ENCODE results near the gene MON1A.
A peak's percentile ranks its signal among the peaks of the same experiment; 100 is the strongest.
"Not testable (repeated sequence)": the region's sequence is repeated elsewhere in the genome, so short reads cannot be mapped to it uniquely, and the experiment has no call there.

Gene MON1A

DNA sequence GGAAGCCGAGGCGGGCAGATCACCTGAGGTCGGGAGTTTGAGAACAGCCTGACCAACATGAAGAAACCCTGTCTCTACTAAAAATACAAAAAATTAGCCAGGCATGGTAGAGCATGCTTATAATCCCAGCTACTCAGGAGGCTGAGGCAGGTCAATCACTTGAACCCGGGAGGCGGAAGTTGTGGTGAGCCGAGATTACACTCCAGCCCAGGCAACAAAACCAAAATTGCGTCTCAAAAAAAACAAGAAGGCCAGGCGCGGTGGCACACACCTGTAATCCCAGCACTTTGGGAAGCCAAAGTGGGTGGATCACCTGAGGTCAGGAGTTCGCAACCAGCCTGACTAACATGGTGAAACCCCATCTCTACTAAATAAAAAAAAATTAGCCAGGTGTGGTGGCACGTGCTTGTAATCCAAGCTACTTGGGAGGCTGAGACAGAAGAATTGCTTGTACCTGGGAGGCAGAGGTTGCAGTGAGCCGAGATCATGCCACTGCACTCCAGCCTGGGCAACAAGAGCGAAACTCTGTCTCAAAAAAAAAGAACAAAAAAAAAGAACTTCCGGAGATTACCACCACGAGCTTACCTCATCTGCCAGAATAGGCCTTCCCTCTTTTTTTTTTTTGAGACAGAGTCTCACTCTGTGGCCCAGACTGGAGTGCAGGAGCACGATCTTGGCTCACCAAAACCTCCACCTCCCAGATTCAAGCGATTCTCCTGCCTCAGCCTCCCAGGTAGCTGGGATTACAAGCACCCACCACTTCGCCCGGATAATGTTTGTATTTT lies 11.6 kb downstream of the MON1A start:
- not testable (repeated sequence) for DNase-seq

DNA sequence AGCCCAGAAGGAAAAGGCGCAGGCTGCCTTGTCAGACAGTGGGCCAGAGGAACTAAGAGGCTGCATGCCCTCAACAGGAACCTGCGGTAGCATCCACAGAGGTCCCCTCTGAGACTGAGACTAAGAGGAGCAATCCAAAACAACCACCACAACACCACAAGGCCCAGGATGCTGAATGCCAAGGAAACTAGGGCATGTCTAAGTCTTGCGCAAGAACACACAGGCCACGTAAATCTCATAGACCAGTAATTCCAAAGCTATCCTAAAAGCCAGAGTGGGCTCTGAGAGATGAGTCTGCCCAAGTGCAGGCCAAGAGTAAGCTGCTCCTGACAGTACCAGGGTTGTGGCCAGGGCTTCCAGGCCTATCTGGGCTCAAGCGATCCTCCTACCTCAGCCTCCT lies 12.9 kb downstream of the MON1A start:
- DNase-seq = no peak

DNA sequence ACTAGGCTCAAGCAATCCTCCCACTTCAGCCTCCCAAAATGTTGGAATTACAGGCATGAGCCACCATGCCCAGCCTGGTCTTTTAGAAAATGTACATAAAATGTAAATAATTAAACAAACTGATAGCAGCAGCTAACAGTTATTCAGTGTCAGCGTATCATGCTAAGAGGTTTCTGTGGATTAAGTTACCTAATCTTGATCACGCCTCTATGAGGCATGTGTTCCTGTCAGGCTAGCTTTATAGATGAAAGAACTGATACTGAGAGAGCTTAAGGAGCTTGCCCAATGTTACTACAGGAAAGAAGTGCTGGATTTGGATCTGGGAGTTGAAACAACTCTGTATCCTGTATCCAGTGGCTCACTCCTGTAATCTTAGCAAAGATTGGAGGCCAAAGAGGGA lies 14.7 kb downstream of the MON1A start:
- DNase-seq = no peak

DNA sequence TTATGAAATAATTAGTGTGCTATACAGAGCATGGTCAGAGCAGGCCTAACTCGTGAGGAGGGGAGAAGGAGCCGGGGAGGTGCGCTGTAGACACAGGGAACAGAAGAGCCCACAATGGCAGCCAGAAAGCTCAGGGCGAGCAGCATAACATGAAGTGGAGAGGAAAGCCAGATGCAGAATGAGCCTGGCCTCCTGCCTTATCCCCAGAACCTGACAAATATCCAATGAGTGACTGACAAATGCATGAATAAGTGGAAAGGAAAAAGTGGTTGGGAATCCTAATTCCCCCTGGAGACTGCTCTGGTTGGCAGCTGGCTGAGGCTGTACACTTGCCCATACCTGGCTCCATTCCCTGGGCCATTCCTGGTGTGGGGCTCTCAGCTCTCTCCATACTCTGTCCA lies 16.7 kb downstream of the MON1A start:
- DNase-seq = no peak

DNA sequence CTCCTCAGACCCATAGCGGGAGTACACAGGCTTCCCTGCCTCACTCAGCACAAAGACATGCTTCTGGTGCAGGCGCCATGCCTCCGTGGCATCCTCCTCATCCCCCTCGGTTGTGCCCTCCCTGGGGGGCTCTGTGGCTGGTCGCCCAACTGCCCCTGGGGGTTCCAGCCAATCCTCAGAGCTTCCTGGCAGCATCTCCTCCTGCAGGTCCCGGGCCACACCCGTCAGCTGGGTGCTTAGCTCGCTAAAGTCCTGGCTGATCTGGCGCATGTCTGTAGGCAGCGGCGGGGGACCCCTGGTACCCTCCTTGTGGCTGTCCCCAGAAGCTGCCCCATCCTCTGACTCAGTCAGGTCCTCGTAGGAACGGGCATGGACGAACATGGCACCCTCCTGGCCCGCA lies 18.0 kb downstream of the MON1A start:
- no peak for DNase-seq

DNA sequence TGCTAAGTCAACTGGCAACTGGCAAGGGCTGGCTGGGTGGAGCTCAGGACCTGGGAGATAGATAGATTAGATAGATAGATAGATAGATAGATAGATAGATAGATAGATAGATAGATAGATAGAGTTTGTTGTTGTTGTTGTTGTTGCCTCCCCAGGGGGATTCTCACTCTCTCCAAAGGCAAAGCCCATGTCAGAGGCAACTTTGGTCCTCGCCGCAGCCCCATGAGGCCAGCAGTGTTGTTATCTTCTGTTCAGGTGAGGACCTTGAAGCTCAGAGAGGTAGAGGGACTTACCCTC lies 18.5 kb downstream of the MON1A start:
- DNase-seq = no peak

DNA sequence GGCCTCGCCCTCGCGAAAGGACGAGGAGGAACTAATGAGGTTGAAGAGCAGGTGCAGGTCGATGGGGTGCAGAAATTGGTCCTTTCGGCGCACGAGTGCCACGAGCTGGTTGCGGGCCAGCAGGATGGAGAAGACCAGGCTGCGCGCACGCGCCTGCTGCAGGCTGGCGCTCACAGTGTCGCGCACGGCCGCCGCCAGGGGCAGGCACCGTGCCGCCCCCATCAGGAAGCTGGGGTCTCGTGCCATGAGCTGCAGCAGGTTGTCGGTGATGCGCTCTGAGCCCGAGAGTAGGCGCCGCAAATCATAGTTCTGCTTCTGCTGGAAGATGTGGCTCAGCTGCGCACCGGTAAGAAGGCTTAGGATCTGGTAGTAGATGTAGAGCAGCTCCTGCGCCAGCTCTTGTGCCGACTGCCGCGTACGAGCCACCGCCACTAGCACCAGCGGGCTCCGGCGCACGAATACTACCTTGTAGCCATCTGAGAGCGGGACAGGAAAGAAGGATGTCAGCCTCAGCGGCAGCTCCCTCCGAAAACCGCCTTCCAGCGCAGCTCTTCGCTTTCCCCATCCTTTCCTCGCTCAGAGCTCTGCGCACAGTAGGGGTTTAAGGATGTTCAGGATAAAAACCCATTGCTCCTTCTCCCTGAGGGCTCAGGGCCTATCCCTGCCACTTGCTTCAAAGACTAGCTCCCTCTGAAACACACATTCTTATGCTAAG lies 19.0 kb downstream of the MON1A start:
- no peak for DNase-seq

DNA sequence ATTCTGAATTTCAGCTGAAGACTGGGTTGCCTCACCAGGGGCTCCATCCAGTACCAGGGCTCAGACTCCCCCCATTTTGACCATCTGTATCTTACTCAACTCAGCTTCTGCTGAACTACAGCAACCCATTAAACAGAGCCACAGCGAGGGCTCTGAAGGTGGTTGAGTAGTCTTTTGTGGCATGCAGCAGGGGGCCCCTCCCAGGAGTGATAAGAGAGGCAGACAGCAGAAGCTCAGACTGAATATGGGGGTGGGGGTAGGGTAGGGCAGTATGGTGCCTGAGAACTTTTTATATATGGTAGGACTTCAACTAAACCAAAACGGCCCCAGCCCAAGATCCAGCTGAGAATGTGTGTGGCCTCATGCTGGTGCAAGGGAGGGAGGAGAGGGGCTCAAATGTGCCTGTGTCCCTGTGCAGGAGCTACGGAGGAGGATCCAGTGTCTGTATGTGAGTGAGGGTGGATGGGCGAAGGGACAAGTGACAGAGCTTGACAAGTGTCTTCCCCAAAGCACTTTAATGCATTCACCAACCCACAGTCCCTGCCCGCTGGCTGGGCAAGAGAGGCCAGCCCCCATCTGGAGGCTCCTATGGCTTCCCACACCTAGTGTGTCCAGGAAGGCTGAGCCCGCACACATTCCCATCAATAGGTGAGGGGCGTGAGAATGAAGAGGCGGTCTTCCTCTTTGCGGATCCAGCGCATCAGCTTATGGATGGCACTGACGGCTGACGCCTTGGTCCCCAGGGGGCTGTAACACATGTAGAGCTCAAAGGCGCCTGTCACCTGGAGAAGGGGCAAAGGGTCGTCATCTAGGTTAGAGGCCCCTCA lies 21.0 kb downstream of the MON1A start:
- DNase-seq = no peak

DNA sequence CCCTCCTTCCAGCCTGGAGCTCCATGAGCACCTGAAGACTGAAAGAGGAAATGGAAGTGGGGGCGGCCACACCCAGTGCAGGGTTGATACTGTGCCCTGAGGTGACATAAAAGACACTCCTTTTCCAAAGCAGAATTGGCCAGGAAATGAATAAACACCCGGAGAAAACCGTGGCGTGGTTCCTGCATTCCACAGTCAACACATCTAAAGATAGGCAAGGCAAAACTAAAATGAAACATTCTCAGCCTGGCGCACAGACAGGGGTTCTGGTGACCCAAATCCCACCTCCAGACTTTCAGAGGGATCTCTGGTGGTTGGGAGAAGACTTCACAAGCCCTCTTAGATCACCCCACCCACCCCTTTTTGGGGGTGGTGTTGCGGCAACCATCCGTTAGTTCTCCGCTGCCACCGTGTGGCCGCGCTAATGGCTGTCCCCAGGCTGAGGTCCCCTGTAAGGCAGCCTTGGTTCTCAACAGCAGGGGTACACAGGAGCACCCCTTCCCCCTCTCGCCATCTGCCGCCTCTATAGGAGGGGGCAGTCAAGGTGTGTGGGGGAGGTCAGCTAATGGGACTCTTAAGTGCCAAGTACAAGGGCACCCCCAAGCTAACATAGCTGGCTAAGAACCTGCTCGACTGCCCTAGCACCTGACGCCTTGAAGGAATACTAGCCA lies 23.4 kb downstream of the MON1A start:
- DNase-seq = peak; percentile 43

DNA sequence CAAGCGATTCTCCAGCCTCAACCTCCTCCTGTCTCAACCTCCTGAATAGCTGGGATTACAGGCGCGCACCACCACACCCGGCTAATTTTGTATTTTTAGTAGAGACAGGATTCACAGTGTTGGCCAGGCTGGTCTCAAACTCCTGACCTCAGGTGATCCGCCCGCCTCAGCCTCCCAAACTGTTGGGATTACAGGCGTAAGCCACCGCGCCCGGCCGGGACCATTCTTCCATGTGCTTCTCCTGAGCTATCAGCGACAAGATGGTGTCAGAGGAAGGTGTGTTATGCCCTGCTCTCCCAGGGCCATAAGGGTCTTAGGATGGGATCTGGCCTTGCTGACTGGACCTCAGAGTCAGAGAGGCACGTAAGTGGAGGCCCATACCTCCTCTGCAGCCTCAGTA lies 25.2 kb downstream of the MON1A start:
- DNase-seq = not testable (repeated sequence)

DNA sequence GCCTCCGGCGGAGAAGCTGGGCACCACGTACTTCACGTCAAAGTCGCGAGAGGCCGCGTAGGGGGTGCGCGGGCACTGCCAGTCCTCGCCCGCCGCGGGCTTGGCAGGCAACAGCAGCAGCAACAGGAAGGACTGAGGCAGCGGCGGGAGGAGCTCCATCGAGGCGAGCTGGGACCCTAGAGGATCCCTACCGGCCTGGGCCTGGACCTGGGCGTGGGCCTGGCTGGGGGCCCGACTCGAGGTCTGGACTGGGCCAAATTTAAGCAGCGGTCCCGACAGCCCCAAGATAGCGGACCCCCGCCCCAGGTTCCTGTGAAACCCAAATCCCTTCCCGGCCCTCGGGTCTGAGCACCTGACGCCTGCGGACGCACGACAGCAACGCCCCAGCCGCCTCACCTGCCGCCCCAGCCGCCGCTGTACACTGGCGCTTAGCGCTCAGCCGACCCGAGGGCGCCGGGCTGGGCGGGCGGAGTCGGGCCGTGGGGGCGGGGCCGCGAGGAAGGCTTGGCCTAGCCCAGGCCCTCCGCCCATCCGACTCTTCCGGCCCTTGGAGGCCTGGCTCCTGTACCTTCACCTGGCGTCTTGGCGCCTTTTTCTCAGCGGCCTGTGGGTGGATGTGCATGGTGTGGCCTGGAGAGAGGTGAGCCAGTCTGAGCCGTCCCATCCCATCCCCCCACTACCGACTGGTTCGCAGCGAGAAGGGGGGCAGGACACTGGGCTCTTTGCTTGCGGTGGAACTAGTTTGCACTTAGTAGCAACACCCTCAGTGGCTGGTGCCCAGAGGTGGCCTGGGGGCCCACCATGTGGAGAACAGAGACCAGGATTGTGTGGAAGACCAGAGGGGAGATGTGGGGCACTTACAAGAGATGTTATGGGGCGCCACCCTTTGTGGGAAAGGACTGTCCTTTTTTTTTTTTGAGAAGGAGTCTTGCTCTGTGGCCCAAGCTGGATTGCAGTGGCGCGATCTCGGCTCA lies 25.9 kb downstream of the MON1A start, which contains the start of gene MST1R:
TSS of gene MST1R (minus strand) at position 423 of the 974 bp plus-strand sequence. CDS start at position 159, 264 bp downstream.
- peak; percentile 87 for DNase-seq

DNA sequence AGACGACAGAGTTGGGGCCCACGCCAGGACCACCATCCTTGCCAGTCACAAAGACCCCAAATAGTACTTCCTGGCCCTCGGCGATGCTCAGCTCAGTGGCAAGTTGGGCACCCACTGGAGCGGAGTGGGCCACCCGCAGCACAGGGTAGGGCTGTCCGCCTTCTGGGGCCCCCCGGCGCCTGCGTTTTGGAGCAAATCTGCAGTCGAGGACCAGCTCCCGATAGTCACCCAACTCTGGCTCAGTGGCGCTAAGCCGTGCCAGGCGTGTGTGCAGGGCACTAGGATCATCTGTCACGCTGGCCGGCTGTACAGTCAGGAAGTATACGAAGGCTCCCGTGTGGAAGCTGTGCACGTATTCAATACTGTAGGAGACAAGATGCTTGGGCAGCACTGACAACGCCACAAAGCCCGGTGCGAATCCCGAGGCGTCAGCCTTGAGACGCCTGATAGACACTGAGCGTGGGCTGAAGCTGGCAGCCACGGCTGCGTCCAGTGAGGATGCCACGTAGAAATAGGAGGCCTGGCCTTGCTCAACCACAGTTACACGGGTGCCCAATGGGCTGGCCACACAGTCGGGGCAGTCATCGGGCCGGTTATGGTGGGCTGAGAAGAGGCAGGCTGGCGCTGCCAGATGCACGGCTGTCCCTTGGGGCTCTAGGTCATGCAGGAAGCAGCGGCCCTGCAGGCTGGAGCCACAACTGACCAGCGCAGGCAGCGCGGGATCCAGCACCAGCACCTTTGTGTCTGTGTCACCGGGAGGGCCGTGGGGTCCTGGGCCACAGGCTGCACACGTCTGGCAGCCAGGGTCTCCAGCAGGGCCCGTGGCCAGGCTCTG lies 26.9 kb downstream of the MON1A start:
- no peak for DNase-seq

DNA sequence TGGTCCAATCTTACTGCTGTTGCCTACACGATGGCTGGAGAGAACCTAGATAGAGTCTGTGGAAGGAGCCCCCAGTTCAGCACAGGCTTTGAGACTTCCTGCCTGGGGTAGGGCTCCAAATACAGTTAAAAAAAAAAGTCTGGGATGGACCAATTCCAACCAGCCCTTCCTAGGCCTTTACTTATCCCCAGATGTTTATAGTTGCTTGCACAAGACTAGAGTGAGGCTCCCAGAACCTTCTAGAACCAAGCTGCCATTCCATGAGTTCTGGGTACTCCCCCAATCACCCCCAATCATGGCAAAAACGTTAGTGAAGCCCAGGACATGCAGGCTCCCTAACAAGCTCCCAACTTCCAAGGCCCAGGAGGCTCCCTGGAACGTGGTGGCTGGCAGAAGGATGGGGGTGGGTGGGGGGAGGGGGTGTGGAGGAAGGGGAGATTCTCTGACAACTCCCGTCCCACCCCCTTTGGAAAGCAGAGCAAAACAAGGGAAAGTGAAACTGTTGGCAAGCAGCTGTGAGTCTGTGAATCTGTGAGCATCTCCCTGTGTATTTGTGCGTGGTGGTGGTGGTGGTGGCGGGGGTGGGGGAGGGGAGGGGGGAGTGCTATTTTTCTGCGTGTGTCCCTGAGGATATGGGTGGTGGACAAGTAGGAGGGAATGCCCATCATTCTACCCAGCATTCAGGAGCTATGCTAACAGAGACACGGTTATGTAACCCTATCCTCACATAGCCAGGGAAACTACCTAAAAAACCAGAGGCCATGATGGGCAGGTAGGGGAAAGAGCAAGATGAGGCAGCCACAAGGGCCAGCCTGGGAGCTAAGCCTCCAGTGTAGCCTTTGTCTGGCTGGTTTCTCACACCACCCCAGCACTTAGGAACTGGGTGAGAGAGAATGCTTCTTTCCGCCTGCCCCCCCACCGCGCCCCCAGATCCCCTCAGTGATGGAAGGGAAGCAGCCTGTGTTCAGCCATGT lies 28.0 kb downstream of the MON1A start:
- no peak for DNase-seq

DNA sequence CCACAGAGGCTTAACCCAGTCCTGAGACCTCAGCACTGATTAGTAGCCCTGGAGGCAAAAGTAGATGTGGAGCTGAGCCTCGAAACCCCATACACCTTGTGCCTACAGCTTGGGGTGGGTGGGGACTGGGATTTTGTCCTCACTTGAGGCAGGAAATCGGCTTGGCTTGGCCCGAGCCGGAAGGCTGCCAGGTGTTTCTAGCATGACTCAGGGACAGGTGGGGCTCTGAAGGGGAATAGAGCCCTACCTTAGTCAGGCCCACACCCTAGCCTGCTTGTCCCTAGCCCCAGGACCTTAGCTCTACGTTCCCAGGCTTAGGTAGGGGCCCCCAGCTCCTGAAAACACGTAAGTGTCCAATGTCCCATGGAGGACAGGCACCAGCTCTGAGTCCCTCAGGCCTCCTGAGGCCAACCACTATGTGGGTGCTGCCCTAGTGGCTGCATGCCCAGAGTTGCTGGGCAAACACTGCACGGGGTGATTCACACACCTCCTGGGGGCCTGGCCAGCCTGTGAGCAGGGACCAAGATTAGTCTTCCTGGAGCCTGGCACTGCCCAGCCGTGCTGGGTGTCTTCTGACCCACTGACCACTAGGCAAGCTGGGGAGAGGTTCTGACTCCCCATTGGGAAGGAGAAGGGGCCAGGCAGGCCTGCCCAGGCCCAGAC lies 29.0 kb downstream of the MON1A start:
- DNase-seq = no peak

DNA sequence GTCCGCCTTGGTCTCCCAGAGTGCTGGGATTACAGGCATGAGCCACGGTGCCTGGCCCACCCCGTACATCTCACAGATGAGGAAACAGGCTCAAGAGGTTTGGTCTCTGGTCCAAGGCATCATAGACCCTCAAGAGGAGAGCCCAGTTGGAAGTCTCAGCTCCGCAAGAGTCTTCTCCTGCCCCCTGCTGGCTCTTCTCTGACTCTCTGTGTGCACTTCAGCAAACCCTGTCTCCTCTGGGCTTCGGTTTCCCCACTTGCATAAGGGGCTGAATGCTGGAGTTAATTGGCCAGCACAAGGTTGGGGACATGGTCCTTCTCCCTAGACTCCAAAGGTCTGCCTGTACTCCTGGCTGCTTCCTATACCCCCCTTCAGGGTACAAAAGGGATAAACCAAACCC lies 29.8 kb downstream of the MON1A start:
- DNase-seq = no peak

DNA sequence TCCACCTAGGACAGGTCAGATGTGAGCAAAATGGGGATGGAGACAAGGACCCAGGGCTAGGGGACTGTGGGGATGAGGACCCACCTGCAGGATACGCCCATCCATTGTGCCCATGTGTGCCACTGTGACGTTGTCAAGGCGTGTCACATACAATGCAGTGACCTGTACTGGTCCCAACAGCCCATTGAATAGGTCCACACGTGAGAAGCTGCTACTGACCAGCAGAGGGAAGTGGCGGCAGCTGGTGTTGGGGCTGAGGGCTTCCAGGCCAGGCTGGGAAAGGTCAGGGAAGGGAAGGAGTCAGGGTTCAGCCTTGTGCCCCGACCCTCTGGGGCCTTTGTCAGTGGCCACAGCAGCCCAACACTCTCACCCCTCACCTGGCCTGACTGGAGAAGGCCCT lies 30.6 kb downstream of the MON1A start:
- DNase-seq = no peak

DNA sequence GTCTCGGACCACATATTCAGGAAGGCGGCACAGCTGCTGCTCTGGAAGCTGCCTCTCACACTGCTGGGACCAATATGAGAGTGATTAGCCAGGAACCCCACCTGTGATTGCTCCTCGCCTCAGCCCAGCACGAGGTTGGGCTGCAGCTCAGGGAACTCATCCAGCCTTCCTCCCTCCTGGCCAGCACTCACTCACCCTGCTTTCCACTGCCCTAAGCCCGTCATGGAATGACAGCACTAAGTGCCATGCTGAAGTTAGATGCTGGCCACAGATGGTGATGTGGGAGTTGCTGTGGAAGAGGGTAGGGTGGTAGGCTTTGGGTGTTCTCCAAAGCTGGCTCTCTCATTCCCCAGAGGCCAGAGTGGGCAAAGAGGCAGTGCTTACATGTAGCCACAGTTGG lies 33.3 kb downstream of the MON1A start:
- DNase-seq = no peak

DNA sequence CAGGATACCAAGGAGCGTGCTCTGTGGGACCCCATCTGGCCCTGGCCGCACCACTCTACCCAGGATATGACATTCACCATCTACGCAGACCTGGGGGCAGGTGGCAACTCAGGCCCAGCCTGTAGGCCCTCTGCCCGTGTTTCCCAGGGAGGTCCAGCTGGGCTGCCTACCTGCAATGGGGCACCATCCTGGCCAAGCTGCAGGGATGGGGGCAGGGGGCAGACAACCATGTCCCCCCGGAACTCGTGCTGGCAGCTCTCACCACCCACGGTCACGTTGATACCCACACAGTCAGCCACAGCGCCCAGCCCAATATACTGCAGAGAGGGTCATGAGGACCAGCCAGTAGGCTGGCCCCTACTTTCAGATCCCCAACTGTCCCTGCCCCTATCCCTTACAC lies 33.8 kb downstream of the MON1A start:
- no peak for DNase-seq

DNA sequence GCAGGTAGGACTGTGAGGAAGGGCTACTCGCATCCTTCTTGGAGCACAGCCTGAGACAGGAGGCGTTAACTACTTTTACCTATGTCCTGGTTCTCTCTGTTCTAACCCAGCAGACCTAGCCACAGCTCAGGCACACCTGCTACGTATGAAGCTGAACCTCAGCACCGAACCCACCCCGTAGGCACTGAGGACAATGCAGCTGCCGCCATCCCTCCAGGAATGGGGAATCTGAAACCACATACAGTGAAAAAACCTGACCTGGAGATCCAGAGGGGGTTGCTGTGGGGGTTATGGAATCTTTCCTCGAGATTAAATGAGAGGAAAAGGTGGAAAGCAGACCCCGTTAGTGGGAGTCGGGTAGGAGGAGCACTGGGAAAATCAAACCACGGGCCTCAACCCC lies 40.3 kb downstream of the MON1A start:
- no peak for DNase-seq

All from stimulated activated CD4-positive, alpha-beta T cell treated with anti-CD3 and anti-CD28 coated beads, Interleukin-1b, Interleukin-23, amount 100 ng/mL, for 48 hours (primary cell).